HEK293T (cell line): Measurements from ENCODE around the gene U2AF1L4.

Source experiments
- CTCF ChIA-PET: fragments of 350-600 bp; formaldehyde crosslinking; extraction: SDS; loops from one replicate; lab custom pipeline; 2021; ENCODE audit warnings: antibody characterized with exemption, inconsistent platforms; lab: Yijun Ruan, JAX
- POLR2A ChIA-PET: fragments of 350-600 bp; formaldehyde crosslinking; extraction: SDS; loops from one replicate; lab custom pipeline; 2020; ENCODE audit warnings: antibody characterized with exemption, inconsistent platforms; lab: Yijun Ruan, JAX
- DNase-seq: peaks from one replicate; pipeline ENCODE4 v3.0.0; 2012; ENCODE audit warnings: mixed read lengths; ENCODE audit errors: extremely low spot score
- ARNT ChIP-seq: fragments of 450-650 bp; IDR thresholded peaks from 2 replicates; pipeline ENCODE4 v1.6.1; 2017; ENCODE audit warnings: mild to moderate bottlenecking
- BHLHE40 ChIP-seq: fragments of 450-650 bp; IDR thresholded peaks from 2 replicates; pipeline ENCODE4 v1.6.1; 2016; ENCODE audit warnings: mild to moderate bottlenecking, moderate library complexity, borderline replicate concordance
- CTBP1 ChIP-seq: fragments of 450-650 bp; IDR thresholded peaks from 2 replicates; pipeline ENCODE4 v1.6.1; 2016; ENCODE audit warnings: borderline replicate concordance
- ELF4 ChIP-seq: fragments of 450-650 bp; IDR thresholded peaks from 2 replicates; pipeline ENCODE4 v1.6.1; 2017; ENCODE audit warnings: antibody characterized with exemption
- FOXA1 ChIP-seq: fragments of 450-650 bp; IDR thresholded peaks from 2 replicates; pipeline ENCODE4 v1.6.1; 2016; ENCODE audit warnings: mild to moderate bottlenecking
- FOXK2 ChIP-seq: fragments of 450-650 bp; IDR thresholded peaks from 2 replicates; pipeline ENCODE4 v1.6.1; 2016; ENCODE audit warnings: mild to moderate bottlenecking
- FOXM1 ChIP-seq: fragments of 450-650 bp; IDR thresholded peaks from 2 replicates; pipeline ENCODE4 v1.6.1; 2017; ENCODE audit warnings: mild to moderate bottlenecking, borderline replicate concordance
- HDGF ChIP-seq: fragments of 450-650 bp; IDR thresholded peaks from 2 replicates; pipeline ENCODE4 v1.6.1; 2017; ENCODE audit warnings: antibody characterized with exemption, borderline replicate concordance
- L3MBTL2 ChIP-seq: fragments of 450-650 bp; conservative IDR thresholded peaks from 2 replicates; pipeline ENCODE4 v1.6.1; 2016; ENCODE audit warnings: mild to moderate bottlenecking
- LEF1 ChIP-seq: fragments of 450-650 bp; IDR thresholded peaks from 2 replicates; pipeline ENCODE4 v1.6.1; 2017; ENCODE audit warnings: mild to moderate bottlenecking, borderline replicate concordance
- NFRKB ChIP-seq: fragments of 450-650 bp; IDR thresholded peaks from 2 replicates; pipeline ENCODE4 v1.6.1; 2016; ENCODE audit warnings: mild to moderate bottlenecking, moderate library complexity
- SP1 ChIP-seq: fragments of 450-650 bp; IDR thresholded peaks from 2 replicates; pipeline ENCODE4 v1.6.1; 2017
- SUZ12 ChIP-seq: fragments of 450-650 bp; IDR thresholded peaks from 2 replicates; pipeline ENCODE4 v1.6.1; 2016; ENCODE audit warnings: mild to moderate bottlenecking
- TARDBP ChIP-seq: fragments of 450-650 bp; IDR thresholded peaks from 2 replicates; pipeline ENCODE4 v1.6.1; 2016
- ZNF384 ChIP-seq: fragments of 450-650 bp; IDR thresholded peaks from 2 replicates; pipeline ENCODE4 v1.6.1; 2016
- TF ChIP-seq, protein P1 (sequence below): fragments of 450-650 bp; IDR thresholded peaks from 2 replicates; pipeline ENCODE4 v1.6.1; 2016

The U2AF1L4 gene

DNA sequence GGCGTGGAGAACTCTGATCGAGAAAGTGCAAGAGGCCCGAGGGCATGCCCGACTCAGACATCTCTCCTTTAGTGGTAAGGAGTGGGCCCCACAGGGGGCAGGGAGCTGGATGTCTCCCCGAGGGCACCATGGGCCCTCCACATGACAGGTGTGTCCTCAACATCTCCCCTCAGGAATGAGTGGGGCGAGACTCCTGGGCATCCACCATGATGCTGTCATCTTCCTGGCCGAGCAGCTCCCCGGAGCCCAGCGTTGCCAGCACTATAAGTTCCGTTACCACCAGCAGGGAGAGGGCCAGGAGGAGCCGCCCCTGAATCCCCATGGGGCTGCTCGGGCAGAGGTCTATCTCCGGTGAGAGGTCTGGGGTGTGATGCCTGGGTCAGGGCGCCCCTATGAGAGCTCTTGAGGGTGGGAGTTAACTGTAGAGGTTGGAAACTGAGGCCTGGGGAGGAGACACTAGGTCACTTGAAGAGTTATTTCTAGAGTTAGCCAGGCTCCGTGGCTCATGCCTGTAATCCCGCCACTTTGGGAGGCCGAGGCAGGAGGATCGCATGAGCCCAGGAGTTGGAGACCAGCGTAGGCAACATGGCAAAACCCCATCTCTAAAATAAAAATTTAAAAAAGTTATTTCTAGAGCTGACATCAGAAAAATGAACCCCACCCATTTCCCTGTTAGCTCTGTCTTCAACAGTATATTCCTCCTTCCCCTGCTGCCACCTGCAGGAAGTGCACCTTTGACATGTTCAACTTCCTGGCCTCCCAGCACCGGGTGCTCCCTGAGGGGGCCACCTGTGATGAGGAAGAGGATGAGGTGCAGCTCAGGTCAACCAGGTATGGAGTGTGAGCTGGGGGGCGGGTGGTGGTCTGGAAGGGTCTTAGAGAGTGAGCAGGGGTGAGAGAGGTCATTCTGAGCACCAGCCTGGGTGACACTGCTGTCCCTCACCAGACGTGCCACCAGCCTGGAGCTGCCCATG lies 8.0 kb downstream of the U2AF1L4 start:
- no peak for DNase-seq
- no peak for TF ChIP-seq NFRKB
- no peak for TF ChIP-seq TARDBP
- TF ChIP-seq FOXK2: no peak
- no peak for TF ChIP-seq FOXA1
- no peak for TF ChIP-seq HDGF
- no peak for TF ChIP-seq BHLHE40
- no peak for TF ChIP-seq ELF4
- TF ChIP-seq CTBP1: no peak
- TF ChIP-seq SUZ12: no peak
- TF ChIP-seq, protein P1, sequence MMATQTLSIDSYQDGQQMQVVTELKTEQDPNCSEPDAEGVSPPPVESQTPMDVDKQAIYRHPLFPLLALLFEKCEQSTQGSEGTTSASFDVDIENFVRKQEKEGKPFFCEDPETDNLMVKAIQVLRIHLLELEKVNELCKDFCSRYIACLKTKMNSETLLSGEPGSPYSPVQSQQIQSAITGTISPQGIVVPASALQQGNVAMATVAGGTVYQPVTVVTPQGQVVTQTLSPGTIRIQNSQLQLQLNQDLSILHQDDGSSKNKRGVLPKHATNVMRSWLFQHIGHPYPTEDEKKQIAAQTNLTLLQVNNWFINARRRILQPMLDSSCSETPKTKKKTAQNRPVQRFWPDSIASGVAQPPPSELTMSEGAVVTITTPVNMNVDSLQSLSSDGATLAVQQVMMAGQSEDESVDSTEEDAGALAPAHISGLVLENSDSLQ: no peak
- TF ChIP-seq ARNT: no peak
- no peak for TF ChIP-seq LEF1
- no peak for TF ChIP-seq ZNF384
- TF ChIP-seq FOXM1: no peak
- TF ChIP-seq L3MBTL2: no peak
- no peak for TF ChIP-seq SP1
- ChIA-PET CTCF (interaction anchor here (0.6 to 0.8 kb wide), 2 partner anchors 82 to 593 kb away, joined by 3 to 6 read pairs; no protein-coding TSS in a partner anchor), POLR2A (interaction anchor here (1.9 kb wide), 1 partner anchor 11 kb away, joined by 10 read pairs; the partner anchor contains the start of gene LIN37)

DNA sequence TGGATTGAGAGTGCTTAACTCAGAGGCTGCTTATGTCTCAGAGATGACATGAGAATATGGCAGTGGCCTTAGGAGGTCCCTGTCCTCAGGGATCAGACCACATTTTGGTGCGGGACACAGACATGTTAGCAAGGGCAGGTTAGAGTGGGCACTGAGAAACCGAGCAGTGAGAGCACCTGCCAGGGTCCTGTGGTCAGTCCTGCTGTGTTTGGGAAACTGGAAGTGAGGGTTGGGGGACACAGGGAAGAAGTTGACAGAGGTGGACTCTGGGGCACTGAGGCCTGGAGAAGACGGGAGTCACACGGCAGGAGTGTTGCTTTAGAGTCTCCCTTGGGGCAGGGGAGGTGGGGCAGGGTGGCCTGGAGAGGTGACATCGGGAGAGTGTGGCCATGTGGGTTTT lies 10.3 kb downstream of the U2AF1L4 start:
- TF ChIP-seq L3MBTL2 (no peak), FOXA1 (no peak), BHLHE40 (no peak), SUZ12 (no peak), NFRKB (no peak), ZNF384 (no peak), TARDBP (no peak), HDGF (no peak), LEF1 (no peak), FOXK2 (no peak), SP1 (no peak)
- TF ChIP-seq, protein P1: no peak
- ChIA-PET POLR2A (interaction anchor here (1.7 kb wide), 1 partner anchor 13 kb away, joined by 5 read pairs; the partner anchor contains the start of gene LIN37), CTCF (no interaction called here)
- DNase-seq: no peak

DNA sequence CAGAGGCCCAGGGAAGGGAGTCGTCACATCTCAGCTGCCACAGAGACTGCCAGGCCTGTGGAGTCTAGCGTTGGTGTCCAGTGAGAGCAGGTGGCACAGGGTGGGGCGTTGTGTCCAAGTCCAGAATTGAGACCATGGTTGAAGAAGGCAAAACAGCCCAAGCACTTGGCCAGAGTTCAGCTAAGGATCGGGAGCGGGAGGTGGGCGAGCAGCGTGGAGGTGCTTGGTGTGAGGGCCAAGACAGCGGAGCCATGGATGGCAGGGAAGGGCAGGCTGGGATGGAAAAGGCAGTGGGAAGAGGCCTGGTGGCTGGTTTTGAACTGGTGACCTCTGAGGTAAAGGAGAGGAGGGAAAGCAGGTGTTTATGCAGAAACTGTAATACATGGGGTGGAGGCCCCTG lies 10.9 kb downstream of the U2AF1L4 start:
- no peak for TF ChIP-seq ZNF384
- no peak for TF ChIP-seq TARDBP
- TF ChIP-seq, protein P1: no peak
- TF ChIP-seq FOXA1: no peak
- no peak for TF ChIP-seq L3MBTL2
- TF ChIP-seq ELF4: no peak
- no peak for TF ChIP-seq LEF1
- TF ChIP-seq SUZ12: no peak
- no peak for TF ChIP-seq HDGF
- TF ChIP-seq NFRKB: no peak
- no peak for DNase-seq
- ChIA-PET POLR2A (interaction anchor here (1.7 kb wide), 1 partner anchor 14 kb away, joined by 5 read pairs; the partner anchor contains the start of gene LIN37), CTCF (no interaction called here)

DNA sequence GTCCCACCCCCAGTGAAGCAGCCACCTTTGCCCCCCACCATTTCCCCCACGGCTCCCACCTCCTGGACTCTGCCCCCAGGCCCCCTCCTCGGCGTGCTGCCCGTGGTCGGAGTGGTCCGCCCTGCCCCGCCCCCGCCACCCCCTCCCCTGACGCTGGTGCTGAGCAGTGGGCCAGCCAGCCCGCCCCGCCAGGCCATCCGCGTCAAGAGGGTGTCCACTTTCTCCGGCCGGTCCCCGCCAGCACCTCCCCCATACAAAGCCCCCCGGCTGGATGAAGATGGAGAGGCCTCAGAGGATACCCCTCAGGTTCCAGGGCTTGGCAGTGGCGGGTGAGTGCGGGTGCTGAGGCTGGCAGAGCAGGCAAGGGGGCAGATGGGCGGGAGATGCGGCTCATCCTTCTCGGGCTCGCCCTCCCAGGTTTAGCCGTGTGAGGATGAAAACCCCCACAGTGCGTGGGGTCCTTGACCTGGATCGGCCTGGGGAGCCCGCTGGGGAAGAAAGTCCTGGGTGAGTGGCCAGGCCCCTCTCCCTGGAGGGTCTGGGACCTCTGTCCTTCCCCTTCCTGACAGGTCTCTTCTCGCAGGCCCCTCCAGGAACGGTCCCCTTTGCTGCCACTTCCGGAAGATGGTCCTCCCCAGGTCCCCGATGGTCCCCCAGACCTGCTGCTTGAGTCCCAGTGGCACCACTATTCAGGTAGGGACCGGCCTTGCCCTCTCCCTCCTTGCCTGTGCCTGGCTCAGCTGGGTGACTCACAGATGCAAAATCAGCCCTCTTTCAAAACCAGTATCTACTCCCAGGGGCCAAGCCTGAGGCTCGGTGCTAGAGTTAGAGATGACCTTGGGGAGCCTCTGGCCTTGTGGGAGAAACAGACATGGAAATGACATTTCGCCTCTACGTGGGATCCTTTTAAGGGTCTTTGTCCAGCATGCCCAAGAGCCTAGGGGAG lies 11.8 kb downstream of the U2AF1L4 start:
- ChIA-PET CTCF (no interaction called here), POLR2A (interaction anchor here (0.9 to 1.7 kb wide), 2 partner anchors 10 to 15 kb away, joined by 3 to 5 read pairs; partner anchors contain the start of gene LIN37)
- no peak for DNase-seq
- TF ChIP-seq HDGF (no peak), LEF1 (no peak), ARNT (no peak), FOXK2 (no peak), FOXA1 (no peak), NFRKB (no peak), TARDBP (no peak), FOXM1 (no peak), CTBP1 (no peak), SUZ12 (no peak), ZNF384 (no peak), SP1 (no peak), L3MBTL2 (no peak), BHLHE40 (no peak), ELF4 (no peak)
- TF ChIP-seq, protein P1: no peak
